MM.1S (cell line): ENCODE results near the gene DDX25.

Experiments used
- EZH2 ChIP-seq: fragments of 300-600 bp; sonication (generic); optimal IDR thresholded peaks from 2 replicates; pipeline ENCODE3; 2017; ENCODE audit warnings: low read depth, mild to moderate bottlenecking, antibody characterized with exemption, low read length, mixed read lengths
- TF ChIP-seq, protein P1 (sequence below): fragments of 300-600 bp; sonication (generic); IDR thresholded peaks from 2 replicates; pipeline ENCODE4 v1.5.1; 2016; ENCODE audit warnings: antibody characterized with exemption, low read length, mixed read lengths

GRCh38 chr11:125948278-125949051 lies 44.2 kb downstream of the DDX25 start:
- TF ChIP-seq, protein P1, sequence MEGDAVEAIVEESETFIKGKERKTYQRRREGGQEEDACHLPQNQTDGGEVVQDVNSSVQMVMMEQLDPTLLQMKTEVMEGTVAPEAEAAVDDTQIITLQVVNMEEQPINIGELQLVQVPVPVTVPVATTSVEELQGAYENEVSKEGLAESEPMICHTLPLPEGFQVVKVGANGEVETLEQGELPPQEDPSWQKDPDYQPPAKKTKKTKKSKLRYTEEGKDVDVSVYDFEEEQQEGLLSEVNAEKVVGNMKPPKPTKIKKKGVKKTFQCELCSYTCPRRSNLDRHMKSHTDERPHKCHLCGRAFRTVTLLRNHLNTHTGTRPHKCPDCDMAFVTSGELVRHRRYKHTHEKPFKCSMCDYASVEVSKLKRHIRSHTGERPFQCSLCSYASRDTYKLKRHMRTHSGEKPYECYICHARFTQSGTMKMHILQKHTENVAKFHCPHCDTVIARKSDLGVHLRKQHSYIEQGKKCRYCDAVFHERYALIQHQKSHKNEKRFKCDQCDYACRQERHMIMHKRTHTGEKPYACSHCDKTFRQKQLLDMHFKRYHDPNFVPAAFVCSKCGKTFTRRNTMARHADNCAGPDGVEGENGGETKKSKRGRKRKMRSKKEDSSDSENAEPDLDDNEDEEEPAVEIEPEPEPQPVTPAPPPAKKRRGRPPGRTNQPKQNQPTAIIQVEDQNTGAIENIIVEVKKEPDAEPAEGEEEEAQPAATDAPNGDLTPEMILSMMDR: no peak
- no peak for TF ChIP-seq EZH2
